Measurements from ENCODE around the gene SCN8A. TPM values are rescaled to one million over a fixed set of nuclear protein-coding genes. Genes with fewer than 3 reads are reported as not detected.
"Not testable (repeated sequence)": the region's sequence is repeated elsewhere in the genome, so short reads cannot be mapped to it uniquely, and the experiment has no call there.

Gene SCN8A
- total RNA-seq, result under 1 TPM; 0.52 to 0.67 TPM

DNA sequence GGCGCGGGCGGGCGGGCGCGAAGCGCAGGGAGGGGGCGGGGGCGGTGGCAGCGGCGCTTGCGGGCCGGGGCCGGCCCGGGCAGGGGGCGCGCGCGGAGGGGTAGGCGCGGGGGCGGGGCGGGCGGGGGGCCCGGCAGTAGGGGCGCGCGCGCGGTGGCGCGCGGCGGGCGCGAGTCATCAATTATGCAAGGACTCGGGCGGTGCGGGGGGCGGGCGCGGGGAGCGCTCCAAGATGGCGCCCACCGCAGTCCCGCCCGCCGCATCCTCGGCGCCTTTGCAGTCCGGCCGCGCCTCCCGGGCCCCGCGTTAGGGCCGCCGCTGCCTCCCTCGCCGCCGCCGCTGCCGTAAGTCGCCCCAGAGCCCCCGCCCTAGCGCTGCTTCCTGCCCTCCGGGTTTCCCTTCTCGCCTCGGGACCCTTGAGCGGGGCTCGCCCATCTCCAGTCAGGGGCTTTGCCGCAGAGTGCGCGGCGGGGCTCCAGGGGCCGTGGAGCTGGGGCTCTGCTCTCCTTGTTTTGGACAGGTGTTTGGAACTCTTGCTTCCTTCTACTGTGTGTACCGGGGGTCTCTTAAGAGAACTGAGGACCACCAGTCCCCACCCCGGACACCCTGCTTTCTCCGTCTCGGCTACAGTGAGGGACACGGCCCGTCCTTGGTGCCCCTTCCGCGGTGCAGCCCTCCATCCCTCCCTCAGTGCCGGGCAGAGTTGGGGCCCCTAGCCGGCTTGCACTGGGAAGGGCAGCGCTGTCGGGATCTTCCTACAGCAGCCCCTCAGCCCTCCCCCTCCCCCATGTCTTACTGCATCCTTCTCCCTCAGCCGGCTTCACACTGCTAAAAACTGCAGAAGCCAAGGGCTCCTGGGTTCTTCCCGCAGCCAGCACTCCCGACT, at the start of gene SCN8A:
SCN8A (plus strand) TSS at position 218 of the 886 bp plus-strand sequence. CDS start 71,585 bp downstream, outside the sequence.
- H3K4me3 Mint-ChIP-seq, result peak within 1 kb of the TSS; percentile 77
- DNase-seq, result peak; percentile 47
- ChIA-PET POLR2A (no interaction called here), CTCF (interaction anchor here (0.6 kb wide), 1 partner anchor 53 kb away, joined by 4 read pairs; no protein-coding TSS in a partner anchor)
- peaks cover 68% of the 10 kb centered on the region for H3K27me3 Mint-ChIP-seq
- no peaks in the 10 kb centered on the region for H3K9me3 Mint-ChIP-seq
- H3K27ac Mint-ChIP-seq, result peak within 1 kb of the TSS; percentile 23
- peaks cover 13% of the 10 kb centered on the region for H3K4me1 Mint-ChIP-seq
- H3K36me3 Mint-ChIP-seq (ENCODE audit: low read depth), result no peaks in the 10 kb centered on the region

DNA sequence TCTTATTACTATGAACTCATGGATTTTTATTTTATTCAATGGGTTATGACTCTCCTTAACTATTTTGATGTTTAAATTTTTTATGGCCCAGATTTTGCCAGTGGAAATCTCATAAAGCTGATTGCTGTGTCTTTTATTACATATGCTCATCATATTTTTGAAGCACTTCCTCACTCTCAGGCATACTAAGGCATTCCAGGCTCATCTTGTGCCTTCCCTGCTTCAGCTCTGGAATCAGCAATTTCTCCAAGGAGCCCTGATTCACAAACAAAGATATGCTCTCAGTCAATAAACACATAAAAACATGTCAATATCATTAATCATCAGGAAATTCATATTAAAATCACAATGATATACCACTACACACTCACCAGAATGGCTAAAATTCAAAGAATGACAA, 44.9 kb upstream of the SCN8A start:
- no peak overlapping the region for H3K27ac Mint-ChIP-seq
- ChIA-PET CTCF (no interaction called here), POLR2A (no interaction called here)
- H3K27me3 Mint-ChIP-seq, result peaks cover 23% of the 10 kb centered on the region
- H3K4me1 Mint-ChIP-seq, result no peaks in the 10 kb centered on the region
- H3K4me3 Mint-ChIP-seq, result no peak overlapping the region
- no peak for DNase-seq
- no peaks in the 10 kb centered on the region for H3K36me3 Mint-ChIP-seq (ENCODE audit: low read depth)
- no peaks in the 10 kb centered on the region for H3K9me3 Mint-ChIP-seq

DNA sequence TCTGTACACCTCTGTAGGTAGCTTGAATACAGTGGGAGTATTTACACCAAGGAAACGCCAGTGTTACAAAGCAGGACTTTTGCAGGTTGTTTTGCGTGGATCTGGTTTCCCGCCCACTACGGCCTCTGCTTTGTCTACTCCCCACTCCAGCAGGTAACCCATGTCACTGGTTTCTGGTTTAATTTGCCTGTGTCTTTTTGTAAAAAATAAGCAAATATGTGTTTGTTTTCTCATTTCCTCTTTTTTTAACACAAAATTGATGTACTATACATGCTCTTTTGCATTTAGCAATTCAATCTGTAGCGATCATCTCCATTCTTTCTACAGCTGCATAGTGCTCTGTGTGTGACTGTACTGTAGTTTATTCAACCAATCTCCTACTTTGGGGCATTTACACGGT, 43.4 kb upstream of the SCN8A start:
- Mint-ChIP-seq H3K27ac (no peak overlapping the region), H3K27me3 (peaks cover 24% of the 10 kb centered on the region), H3K36me3 (ENCODE audit: low read depth) (no peaks in the 10 kb centered on the region), H3K4me3 (no peak overlapping the region), H3K4me1 (no peaks in the 10 kb centered on the region), H3K9me3 (no peaks in the 10 kb centered on the region)
- POLR2A ChIA-PET, result no interaction called here
- DNase-seq, result no peak
- CTCF ChIA-PET, result no interaction called here

DNA sequence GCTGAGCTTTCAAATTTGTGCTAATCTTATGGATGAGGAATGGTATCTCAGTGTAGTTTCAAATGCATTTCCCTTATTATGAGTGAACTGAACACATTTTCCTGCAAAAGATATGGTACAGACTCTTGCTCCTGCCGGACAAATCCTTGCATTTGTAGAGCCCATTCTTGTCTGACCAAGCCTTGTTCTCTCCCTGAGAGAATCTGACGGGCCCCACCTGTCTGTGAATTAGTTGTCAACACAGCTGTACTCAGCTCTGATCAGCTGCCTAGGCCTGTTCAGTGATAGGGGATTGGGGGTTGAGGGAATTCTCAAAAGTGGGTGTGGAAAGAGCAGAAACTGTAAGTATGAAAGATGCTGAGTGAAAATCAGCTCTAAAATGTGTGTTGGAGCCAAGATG, 42.8 kb upstream of the SCN8A start:
- no peak overlapping the region for H3K4me3 Mint-ChIP-seq
- H3K27me3 Mint-ChIP-seq, result peaks cover 29% of the 10 kb centered on the region
- DNase-seq, result no peak
- no peak overlapping the region for H3K27ac Mint-ChIP-seq
- CTCF ChIA-PET, result no interaction called here
- H3K36me3 Mint-ChIP-seq (ENCODE audit: low read depth), result no peaks in the 10 kb centered on the region
- POLR2A ChIA-PET, result no interaction called here
- H3K4me1 Mint-ChIP-seq, result no peaks in the 10 kb centered on the region
- H3K9me3 Mint-ChIP-seq, result no peaks in the 10 kb centered on the region

DNA sequence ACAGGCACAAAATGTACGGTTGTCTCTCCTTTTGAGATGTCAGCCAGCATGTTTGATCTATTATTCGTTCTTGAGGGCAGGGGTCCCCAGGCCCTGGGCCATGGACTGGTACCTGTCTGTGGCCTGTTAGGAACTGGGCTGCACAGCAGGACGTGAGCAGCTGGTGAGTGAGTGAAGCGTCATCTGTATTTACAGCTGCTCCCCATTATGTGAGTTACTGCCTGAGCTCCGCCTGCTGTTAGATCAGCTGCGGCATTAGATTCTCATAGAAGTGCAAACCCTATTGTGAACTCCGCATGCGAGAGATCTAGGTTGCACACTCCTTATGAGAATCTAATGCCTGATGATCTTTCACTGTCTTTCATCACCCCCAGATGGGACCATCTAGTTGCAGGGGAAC, 41.4 kb upstream of the SCN8A start:
- Mint-ChIP-seq H3K4me1 (no peaks in the 10 kb centered on the region), H3K27ac (no peak overlapping the region), H3K4me3 (no peak overlapping the region), H3K27me3 (peaks cover 36% of the 10 kb centered on the region), H3K36me3 (ENCODE audit: low read depth) (no peaks in the 10 kb centered on the region), H3K9me3 (no peaks in the 10 kb centered on the region)
- DNase-seq, result no peak
- ChIA-PET CTCF (interaction anchor here (0.9 to 1.6 kb wide), 2 partner anchors 18 to 125 kb away, joined by 3 read pairs; partner anchors contain the start of gene SLC4A8), POLR2A (no interaction called here)

DNA sequence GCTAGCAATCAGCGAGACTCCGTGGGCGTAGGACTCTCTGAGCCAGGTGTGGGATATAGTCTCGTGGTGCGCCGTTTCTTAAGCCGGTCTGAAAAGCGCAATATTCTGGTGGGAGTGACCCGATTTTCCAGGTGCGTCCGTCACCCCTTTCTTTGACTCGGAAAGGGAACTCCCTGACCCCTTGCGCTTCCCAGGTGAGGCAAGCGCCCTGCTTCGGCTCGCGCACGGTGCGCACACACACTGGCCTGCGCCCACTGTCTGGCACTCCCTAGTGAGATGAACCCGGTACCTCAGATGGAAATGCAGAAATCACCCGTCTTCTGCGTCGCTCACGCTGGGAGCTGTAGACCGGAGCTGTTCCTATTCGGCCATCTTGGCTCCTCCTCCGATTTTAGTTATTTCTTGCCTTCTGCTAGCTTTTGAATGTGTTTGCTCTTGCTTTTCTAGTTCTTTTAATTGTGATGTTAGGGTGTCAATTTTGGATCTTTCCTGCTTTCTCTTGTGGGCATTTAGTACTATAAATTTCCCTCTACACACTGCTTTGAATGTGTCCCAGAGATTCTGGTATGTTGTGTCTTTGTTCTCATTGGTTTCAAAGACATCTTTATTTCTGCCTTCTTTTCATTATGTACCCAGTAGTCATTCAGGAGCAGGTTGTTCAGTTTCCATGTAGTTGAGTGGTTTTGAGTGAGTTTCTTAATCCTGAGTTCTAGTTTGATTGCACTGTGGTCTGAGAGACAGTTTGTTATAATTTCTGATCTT, 22.6 kb upstream of the SCN8A start:
- CTCF ChIA-PET, result not testable (repeated sequence)

DNA sequence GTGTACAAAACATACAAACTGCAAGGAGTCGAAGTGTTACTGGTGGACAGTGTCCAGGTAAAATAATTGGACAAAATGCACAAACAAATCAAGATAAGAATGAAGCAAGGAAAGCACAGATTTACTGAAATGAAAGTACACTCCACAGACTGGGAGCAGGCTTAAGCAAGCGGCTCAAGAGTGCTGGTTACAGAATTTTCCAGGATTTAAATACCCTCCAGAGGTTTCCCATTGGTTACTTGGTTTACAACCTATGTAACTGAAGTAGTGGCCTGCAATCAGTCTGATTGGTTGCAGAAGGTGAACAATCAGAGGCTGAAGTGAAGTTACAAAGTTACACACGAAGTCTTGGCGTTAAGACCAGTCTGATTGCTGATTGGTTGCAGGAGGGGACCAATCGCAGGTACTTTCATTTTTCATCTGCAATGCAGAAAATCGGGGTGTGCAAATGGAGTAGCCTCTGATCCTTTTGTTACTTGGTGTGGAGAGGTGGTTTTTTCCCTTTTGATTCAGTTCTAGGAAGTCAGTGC, 11.6 kb upstream of the SCN8A start:
- Mint-ChIP-seq H3K27ac (no peak overlapping the region), H3K4me3 (no peak overlapping the region), H3K9me3 (no peaks in the 10 kb centered on the region), H3K27me3 (peaks cover 19% of the 10 kb centered on the region), H3K4me1 (no peaks in the 10 kb centered on the region), H3K36me3 (ENCODE audit: low read depth) (no peaks in the 10 kb centered on the region)
- POLR2A ChIA-PET, result no interaction called here
- DNase-seq, result no peak
- CTCF ChIA-PET, result no interaction called here

More for the DNA sequence above, 22.6 kb upstream of the SCN8A start:
- POLR2A ChIA-PET; H3K27me3 Mint-ChIP-seq; DNase-seq; H3K4me1 Mint-ChIP-seq; H3K36me3 Mint-ChIP-seq (ENCODE audit: low read depth); H3K4me3 Mint-ChIP-seq; H3K9me3 Mint-ChIP-seq; H3K27ac Mint-ChIP-seq: not testable (repeated sequence)

DNA sequence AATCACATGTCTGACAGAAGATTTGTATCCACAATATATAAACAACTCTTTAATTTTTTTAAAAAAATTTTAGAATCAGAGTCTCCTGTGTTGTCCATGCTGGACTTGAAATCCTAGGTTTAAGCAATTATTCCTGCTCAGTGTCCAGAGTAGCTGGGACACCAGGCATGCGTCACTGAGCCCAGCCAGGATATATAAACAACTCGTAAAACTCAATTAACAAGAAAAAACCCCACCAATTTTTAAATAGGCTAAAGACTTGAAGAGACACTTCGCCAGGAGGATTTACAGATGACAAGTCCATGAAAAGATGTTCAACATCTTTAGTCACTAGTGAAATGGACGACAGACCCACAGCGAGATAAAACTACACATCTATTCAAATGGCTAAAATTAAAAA, 2.0 kb upstream of the SCN8A start:
- no peaks in the 10 kb centered on the region for H3K9me3 Mint-ChIP-seq
- DNase-seq, result no peak
- H3K4me3 Mint-ChIP-seq, result no peak overlapping the region
- ChIA-PET CTCF (interaction anchor here (0.6 kb wide), 1 partner anchor 1371 kb away, joined by 5 read pairs; no protein-coding TSS in a partner anchor), POLR2A (no interaction called here)
- no peak overlapping the region for H3K27ac Mint-ChIP-seq
- peaks cover 13% of the 10 kb centered on the region for H3K4me1 Mint-ChIP-seq
- no peaks in the 10 kb centered on the region for H3K36me3 Mint-ChIP-seq (ENCODE audit: low read depth)
- peaks cover 68% of the 10 kb centered on the region for H3K27me3 Mint-ChIP-seq

DNA sequence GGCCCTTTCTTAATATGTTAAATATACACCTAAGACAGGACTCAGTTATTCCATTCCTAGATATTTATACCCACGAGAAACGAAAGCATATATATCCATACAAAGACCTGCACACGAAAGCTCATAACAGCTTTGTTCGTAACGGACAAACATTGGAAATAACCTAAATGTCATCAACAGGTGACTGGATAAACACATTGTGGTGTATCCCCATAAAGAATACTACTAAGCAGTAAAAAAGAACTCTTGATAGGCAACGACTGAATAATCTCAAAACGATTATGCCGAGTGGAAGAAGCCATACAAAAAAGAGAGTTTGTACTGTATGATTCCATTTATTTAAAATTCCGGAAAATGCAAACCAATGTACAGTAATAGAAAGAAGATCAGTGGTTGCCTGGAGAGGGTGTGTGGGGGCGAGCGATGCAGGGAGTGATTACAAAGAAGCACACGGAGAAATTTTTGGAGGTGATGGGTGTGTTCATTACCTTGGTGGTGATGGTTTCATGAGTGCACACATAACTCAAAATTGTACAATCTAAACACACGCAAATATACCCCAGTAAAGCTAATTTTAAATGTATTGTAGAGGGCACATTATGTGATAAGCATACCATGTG, 1.4 kb upstream of the SCN8A start:
- ChIA-PET CTCF (no interaction called here), POLR2A (no interaction called here)
- DNase-seq, result no peak
- Mint-ChIP-seq H3K4me1 (peaks cover 13% of the 10 kb centered on the region), H3K9me3 (no peaks in the 10 kb centered on the region), H3K4me3 (peak overlapping the region; percentile 77), H3K27me3 (peaks cover 68% of the 10 kb centered on the region), H3K36me3 (ENCODE audit: low read depth) (no peaks in the 10 kb centered on the region), H3K27ac (no peak overlapping the region)

DNA sequence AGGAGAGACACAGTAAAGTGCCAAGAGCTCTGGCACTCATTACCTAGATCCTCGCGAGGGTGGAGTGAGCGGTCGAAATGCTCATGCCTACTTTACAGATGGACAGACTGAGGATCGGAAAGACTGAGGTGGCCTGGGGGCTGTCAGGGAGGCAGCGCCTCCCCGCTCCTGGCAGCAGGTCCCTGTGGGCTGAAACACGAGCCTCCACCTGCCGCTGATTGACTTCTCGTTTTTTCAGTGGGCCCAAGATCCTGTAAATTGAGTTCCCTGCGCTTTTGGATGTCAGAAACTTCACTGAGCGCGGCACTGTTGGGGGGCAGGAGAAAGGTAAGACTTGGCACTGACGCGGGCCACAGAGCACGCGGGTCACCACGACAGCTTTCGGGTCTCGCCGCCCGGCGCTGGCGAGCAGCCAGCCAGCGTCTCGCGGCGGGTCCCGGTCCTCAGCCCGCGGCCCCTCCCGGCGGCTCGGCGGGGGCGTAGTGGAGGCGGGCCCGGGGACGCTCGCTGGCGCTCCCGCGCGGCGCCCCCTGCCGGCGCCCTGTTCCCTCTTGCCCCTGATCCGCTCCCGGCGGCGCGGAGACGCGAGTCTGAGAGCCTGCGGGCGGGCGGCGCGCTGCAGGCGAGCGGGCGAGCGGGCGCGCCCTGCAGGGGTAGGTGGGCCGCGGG, 552 bp upstream of the SCN8A start:
- POLR2A ChIA-PET, result no interaction called here
- H3K4me1 Mint-ChIP-seq, result peaks cover 13% of the 10 kb centered on the region
- no peaks in the 10 kb centered on the region for H3K9me3 Mint-ChIP-seq
- H3K4me3 Mint-ChIP-seq, result peak overlapping the region; percentile 77
- DNase-seq, result peak; percentile 70
- CTCF ChIA-PET, result no interaction called here
- H3K27ac Mint-ChIP-seq, result peak overlapping the region; percentile 23
- H3K27me3 Mint-ChIP-seq, result peaks cover 67% of the 10 kb centered on the region
- H3K36me3 Mint-ChIP-seq (ENCODE audit: low read depth), result no peaks in the 10 kb centered on the region

DNA sequence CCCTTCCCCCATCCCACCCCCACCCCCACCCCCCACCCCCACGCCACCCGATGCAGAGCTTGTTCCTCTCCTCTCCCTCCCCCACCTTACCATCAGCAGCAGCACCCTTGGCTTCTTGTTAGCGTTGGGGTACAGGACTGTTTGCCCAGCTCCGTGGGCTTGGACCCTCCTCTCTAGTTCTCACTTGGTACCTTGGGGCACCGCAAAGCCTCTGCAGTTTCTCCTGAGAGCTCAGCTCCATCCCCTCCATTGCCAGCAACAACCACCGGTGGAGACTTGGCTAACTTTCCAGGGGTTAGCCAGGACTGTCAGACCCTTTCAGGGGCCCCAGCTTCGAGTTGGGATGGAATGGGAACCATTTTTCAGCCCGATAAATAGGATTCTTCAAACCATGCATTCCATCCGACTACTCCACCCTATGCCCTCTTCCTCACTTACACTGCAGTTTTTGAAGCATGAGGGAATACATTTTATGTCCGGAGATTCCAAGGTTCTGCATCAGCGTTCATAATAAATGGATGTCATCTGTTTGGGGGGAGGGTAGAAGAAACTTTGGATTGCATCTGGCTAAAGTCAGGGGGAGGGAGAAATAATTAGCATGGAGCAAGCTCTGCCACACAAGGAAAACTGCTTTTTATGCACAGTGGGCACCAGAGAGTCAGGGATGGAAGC, 1.1 kb downstream of the SCN8A start:
- peak overlapping the region; percentile 68 for H3K4me3 Mint-ChIP-seq
- peaks cover 72% of the 10 kb centered on the region for H3K27me3 Mint-ChIP-seq
- ChIA-PET POLR2A (no interaction called here), CTCF (interaction anchor here (0.6 to 1.1 kb wide), 2 partner anchors 38 to 90 kb away, joined by 3 read pairs; no protein-coding TSS in a partner anchor)
- H3K27ac Mint-ChIP-seq, result no peak overlapping the region
- H3K9me3 Mint-ChIP-seq, result no peaks in the 10 kb centered on the region
- no peak for DNase-seq
- H3K4me1 Mint-ChIP-seq, result peaks cover 13% of the 10 kb centered on the region
- no peaks in the 10 kb centered on the region for H3K36me3 Mint-ChIP-seq (ENCODE audit: low read depth)

DNA sequence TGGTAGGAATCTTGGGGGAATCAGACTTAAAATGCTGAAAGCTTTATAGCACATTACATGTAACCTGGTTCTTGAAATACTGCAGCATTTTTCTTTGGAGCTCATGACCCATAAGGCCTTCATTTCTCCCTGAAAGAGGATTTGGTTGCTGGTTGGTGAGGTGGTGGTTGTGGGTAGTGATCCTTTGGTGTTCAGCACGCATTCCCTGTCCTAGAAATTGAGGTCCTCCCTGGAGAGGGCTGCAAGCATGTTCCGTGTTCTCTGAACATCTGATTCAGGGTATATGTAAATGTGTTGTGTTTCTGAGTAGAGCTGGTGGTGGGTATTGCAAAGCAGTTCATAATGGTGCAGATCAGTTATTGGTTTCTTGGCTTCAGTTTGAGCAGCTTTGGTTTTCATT, 2.0 kb downstream of the SCN8A start:
- Mint-ChIP-seq H3K27me3 (peaks cover 69% of the 10 kb centered on the region), H3K4me1 (peaks cover 13% of the 10 kb centered on the region), H3K9me3 (no peaks in the 10 kb centered on the region), H3K27ac (no peak overlapping the region), H3K36me3 (ENCODE audit: low read depth) (no peaks in the 10 kb centered on the region), H3K4me3 (no peak overlapping the region)
- DNase-seq, result no peak
- ChIA-PET CTCF (interaction anchor here (0.7 to 1.1 kb wide), 2 partner anchors 37 to 189 kb away, joined by 3 read pairs; no protein-coding TSS in a partner anchor), POLR2A (no interaction called here)

Measured in activated CD4-positive, alpha-beta T cell treated with anti-CD3 and anti-CD28 coated beads, Interleukin-2, amount 10 ng/mL, durations not matched to agents 7 days and 5 days (primary cell).